Measurements from ENCODE around the gene LMO7.
"Not testable (repeated sequence)": the region's sequence is repeated elsewhere in the genome, so short reads cannot be mapped to it uniquely, and the experiment has no call there.

Gene LMO7

DNA sequence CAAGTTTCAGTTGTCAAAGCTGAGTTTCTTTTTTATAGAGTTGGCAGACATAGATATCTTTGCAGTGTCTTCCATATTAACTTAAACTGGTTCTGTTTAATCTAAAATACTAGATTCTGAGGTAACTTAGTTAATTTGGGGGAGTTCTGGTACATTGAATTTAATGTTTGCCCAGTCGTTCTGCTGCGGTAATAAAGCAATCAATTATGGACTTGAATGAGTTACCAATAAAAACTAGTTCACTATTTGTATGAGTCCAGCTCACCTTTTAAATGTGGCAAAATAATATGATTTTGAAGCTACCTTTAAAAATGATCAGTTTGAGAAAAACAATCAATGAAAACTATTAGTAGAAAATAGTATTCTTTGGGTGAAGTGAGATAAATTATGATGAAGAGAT lies 90.2 kb downstream of the LMO7 start:
- H3K4me3 ChIP-seq (replicated peaks; ENCODE audit: low read depth, low read length), result no peak overlapping the region
- no peak for DNase-seq (ENCODE audit: low read depth)
- TF ChIP-seq, protein P1, sequence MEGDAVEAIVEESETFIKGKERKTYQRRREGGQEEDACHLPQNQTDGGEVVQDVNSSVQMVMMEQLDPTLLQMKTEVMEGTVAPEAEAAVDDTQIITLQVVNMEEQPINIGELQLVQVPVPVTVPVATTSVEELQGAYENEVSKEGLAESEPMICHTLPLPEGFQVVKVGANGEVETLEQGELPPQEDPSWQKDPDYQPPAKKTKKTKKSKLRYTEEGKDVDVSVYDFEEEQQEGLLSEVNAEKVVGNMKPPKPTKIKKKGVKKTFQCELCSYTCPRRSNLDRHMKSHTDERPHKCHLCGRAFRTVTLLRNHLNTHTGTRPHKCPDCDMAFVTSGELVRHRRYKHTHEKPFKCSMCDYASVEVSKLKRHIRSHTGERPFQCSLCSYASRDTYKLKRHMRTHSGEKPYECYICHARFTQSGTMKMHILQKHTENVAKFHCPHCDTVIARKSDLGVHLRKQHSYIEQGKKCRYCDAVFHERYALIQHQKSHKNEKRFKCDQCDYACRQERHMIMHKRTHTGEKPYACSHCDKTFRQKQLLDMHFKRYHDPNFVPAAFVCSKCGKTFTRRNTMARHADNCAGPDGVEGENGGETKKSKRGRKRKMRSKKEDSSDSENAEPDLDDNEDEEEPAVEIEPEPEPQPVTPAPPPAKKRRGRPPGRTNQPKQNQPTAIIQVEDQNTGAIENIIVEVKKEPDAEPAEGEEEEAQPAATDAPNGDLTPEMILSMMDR (IDR thresholded peaks at IDR 0.05; ENCODE audit: low read length, missing control alignments), result no peak

DNA sequence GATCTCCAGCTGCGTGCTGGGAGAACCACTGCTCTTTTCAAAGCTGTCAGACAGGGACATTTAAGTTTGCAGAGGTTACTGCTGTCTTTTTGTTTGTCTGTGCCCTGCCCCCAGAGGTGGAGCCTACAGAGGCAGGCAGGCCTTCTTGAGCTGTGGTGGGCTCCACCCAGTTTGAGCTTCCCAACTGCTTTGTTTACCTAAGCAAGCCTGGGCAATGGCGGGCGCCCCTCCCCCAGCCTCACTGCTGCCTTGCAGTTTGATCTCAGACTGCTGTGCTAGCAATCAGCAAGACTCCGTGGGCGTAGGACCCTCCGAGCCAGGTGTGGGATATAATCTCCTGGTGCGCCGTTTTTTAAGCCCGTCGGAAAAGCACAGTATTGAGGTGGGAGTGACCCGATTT lies 97.0 kb downstream of the LMO7 start:
- not testable (repeated sequence) for H3K4me3 ChIP-seq (replicated peaks; ENCODE audit: low read depth, low read length)

DNA sequence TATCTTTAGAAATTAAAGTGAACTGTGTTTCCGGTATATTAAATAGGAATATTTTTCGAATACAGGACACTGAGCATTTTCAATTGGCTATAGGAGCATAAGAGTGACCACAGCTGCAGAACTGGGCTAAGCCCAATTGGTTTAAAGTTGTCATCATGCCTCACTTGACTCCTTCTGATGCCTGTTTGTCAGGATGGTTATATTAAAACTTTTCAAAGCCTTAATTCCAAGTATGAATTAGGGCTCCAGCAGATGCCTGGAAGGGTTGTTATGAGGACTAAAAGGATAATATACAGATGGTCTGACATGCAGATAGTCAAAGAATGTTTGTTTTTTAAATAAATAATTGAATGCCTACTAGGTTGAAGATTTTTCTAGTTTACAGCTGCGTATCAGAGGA lies 100.0 kb downstream of the LMO7 start:
- DNase-seq (ENCODE audit: low read depth), result no peak
- no peak overlapping the region for H3K4me3 ChIP-seq (replicated peaks; ENCODE audit: low read depth, low read length)
- TF ChIP-seq, protein P1 (IDR thresholded peaks at IDR 0.05; ENCODE audit: low read length, missing control alignments), result no peak

More for the DNA sequence above, 97.0 kb downstream of the LMO7 start:
- not testable (repeated sequence) for DNase-seq (ENCODE audit: low read depth)

DNA sequence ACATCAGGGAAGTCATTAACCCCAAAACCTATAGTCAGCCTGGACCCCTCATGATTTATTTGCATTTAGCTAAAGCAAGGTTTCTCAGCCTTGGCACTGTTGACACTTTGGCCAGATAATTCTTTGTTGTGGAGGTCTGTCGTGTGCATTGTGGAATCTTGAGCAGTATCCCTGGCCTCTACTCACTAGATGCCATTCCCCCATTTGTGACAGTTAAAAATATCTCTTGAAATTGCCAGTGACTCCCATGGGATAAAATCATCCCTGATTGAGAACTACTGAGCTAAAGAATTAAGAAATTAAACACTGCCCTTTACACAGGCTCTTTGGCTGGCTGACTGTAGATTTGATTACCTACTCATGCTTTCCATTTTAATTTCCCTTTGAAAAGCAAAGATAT lies 102.7 kb downstream of the LMO7 start:
- TF ChIP-seq, protein P1 (IDR thresholded peaks at IDR 0.05; ENCODE audit: low read length, missing control alignments), result no peak
- DNase-seq (ENCODE audit: low read depth), result no peak
- no peak overlapping the region for H3K4me3 ChIP-seq (replicated peaks; ENCODE audit: low read depth, low read length)

DNA sequence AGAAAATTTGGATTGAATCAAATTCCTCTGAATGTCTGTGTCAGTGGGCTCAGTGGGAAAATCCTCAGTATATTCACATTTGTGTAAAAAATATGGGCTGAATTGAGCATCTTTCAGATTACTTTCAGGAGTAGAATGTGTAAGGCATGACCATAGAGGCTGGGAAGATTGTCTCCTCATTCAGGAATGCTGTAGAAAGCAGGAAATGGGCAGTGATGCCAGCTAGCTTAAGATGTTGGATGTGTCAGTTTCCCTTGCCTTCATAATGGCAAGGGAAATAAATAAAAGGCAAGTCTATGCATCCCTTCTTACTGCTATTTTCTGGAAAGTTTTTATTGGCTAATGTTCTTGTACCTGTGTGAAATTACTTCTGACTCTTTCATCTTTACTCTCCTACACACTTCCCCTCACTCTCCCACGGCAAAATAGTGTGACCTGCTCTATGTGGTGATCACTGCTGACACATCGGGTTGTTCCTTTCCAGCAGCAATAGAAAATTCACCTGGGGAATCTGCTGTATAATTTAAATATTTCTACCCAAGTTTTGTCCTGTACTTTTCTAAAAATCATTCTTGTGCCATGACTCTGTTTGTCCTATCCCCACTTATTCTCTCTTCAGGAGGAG lies 103.2 kb downstream of the LMO7 start:
- DNase-seq (ENCODE audit: low read depth), result no peak
- TF ChIP-seq, protein P1 (IDR thresholded peaks at IDR 0.05; ENCODE audit: low read length, missing control alignments), result no peak
- no peak overlapping the region for H3K4me3 ChIP-seq (replicated peaks; ENCODE audit: low read depth, low read length)

DNA sequence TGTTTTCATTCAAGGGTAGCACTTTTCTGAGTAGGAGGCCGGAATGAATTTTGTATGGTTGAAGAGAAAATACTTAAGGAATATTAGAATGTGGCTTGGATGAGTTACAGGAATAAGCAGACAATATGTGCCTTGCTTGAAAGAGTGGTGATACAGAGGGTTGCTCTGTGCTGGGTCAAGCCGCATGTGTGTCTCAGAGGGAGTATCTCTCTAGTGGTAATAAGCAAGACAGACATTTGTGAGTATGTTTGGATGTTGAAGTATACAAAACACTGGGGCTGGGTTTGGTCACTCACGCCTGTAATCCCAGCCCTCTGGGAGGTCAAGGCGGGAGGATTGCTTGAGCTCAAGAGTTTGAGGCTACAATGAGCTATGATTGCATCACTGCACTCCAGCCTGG lies 103.9 kb downstream of the LMO7 start:
- TF ChIP-seq, protein P1 (IDR thresholded peaks at IDR 0.05; ENCODE audit: low read length, missing control alignments), result no peak
- H3K4me3 ChIP-seq (replicated peaks; ENCODE audit: low read depth, low read length), result no peak overlapping the region
- no peak for DNase-seq (ENCODE audit: low read depth)

DNA sequence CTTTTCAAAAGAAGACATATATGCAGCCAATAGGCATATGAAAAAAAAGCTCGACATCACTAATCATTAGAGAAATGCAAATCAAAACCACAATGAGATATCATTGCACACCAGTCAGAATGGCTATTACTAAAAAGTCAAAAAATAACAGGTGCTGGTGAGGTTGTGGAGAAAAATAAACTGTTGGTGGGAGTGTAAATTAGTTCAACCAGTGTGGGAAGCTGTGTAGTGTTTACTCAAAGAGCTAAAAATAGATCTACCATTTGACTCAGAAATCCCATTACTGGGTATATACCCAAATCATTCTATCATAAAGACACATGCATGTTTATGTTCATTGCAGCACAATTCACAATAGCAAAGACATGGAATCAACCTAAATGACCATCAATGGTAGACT lies 106.9 kb downstream of the LMO7 start:
- not testable (repeated sequence) for DNase-seq (ENCODE audit: low read depth)

DNA sequence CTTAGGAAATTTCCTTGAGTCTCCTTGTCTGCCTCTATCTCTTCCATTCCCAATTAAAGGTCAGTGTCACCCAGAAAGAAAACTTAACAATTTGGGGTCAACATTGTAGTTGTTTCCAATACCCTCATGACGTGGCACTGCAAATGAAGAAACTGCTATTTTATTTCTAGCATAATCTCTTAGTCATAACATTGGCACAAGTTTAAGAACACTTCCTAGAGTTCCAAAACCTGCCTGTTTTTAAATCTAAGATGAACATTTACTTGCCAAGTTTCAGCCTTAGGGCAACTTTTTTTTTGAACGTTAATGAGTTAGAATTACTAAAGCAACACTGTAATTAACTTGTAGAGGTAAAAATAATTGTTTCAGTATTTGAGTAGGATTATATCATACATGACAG lies 108.0 kb downstream of the LMO7 start:
- H3K4me3 ChIP-seq (replicated peaks; ENCODE audit: low read depth, low read length), result no peak overlapping the region
- no peak for DNase-seq (ENCODE audit: low read depth)
- TF ChIP-seq, protein P1 (IDR thresholded peaks at IDR 0.05; ENCODE audit: low read length, missing control alignments), result no peak

More for the DNA sequence above, 106.9 kb downstream of the LMO7 start:
- not testable (repeated sequence) for H3K4me3 ChIP-seq (replicated peaks; ENCODE audit: low read depth, low read length)
